Duodenal mucosa (tissue), 2 donors: ENCODE data around the gene NFE2.

ENCODE experiments used
- H3K27ac ChIP-seq: one replicate; pipeline ENCODE4 v1.7.0; 2013; ENCODE audit warnings: low read depth, low read length
- H3K27me3 ChIP-seq, 2 donors: one replicate each; pipeline ENCODE4 v1.7.0; 2013; ENCODE audit warnings: low read length in 2 of 2, control low read depth in 1 of 2; ENCODE audit not compliant: insufficient read depth in 2 of 2, control insufficient read depth in 1 of 2
- H3K36me3 ChIP-seq, 2 donors: one replicate each; pipeline ENCODE4 v1.7.0; 2013; ENCODE audit warnings: low read length in 2 of 2, control low read depth in 1 of 2; ENCODE audit not compliant: insufficient read depth in 2 of 2, control insufficient read depth in 1 of 2
- H3K4me1 ChIP-seq, 2 donors: one replicate each; pipeline ENCODE4 v1.7.0; 2013; ENCODE audit warnings: low read length in 2 of 2, control low read depth in 1 of 2; ENCODE audit not compliant: insufficient read depth in 2 of 2, control insufficient read depth in 1 of 2
- H3K4me3 ChIP-seq, 2 donors: one replicate each; pipeline ENCODE4 v1.7.0; 2013; ENCODE audit warnings: low read length in 2 of 2, low read depth in 1 of 2
- H3K9ac ChIP-seq, 2 donors: one replicate each; pipeline ENCODE4 v1.7.0; 2013; ENCODE audit warnings: low read length in 2 of 2, low read depth in 1 of 2
- H3K9me3 ChIP-seq, 2 donors: one replicate each; pipeline ENCODE4 v1.7.0; 2013; ENCODE audit warnings: low read length in 2 of 2, control low read depth in 1 of 2; ENCODE audit not compliant: control insufficient read depth in 1 of 2

The NFE2 gene

GRCh38 chr12:54306925-54307741, 6.3 kb upstream of the NFE2 start:
- Histone ChIP-seq H3K9me3 (no peaks in the 10 kb centered on the region), H3K27me3 (peaks cover 8 to 11% of the 10 kb centered on the region in 2 donors), H3K27ac (no peak overlapping the region), H3K9ac (no peak overlapping the region), H3K4me1 (peaks cover 15 to 19% of the 10 kb centered on the region in 2 donors), H3K4me3 (no peak overlapping the region), H3K36me3 (no peaks in the 10 kb centered on the region)

- Histone ChIP-seq H3K27ac (no peak overlapping the region), H3K27me3 (peaks cover 21 to 28% of the 10 kb centered on the region in 2 donors), H3K9me3 (no peaks in the 10 kb centered on the region), H3K9ac (no peak overlapping the region), H3K4me3 (peak overlapping the region in 1 of 2 donors; percentile 16), H3K4me1 (peaks cover 20 to 32% of the 10 kb centered on the region in 2 donors), H3K36me3 (no peaks in the 10 kb centered on the region)
These were observed 3.5 kb upstream of the NFE2 start for GRCh38 chr12:54304187-54304810.

- H3K9me3 ChIP-seq: no peaks in the 10 kb centered on the region
- peak overlapping the region in 1 of 2 donors; percentile 16 for H3K4me3 ChIP-seq
- H3K27ac ChIP-seq: no peak overlapping the region
- no peaks in the 10 kb centered on the region for H3K36me3 ChIP-seq
- H3K27me3 ChIP-seq: peaks cover 24 to 31% of the 10 kb centered on the region in 2 donors
- no peak overlapping the region for H3K9ac ChIP-seq
- H3K4me1 ChIP-seq: peaks cover 20 to 32% of the 10 kb centered on the region in 2 donors
These were observed 2.8 kb upstream of the NFE2 start for GRCh38 chr12:54303640-54304039.

GRCh38 chr12:54301428-54302048, 723 bp upstream of the NFE2 start:
- no peaks in the 10 kb centered on the region for H3K36me3 ChIP-seq
- no peaks in the 10 kb centered on the region for H3K9me3 ChIP-seq
- no peak overlapping the region for H3K27ac ChIP-seq
- H3K9ac ChIP-seq: no peak overlapping the region
- peaks cover 24 to 31% of the 10 kb centered on the region in 2 donors for H3K27me3 ChIP-seq
- H3K4me1 ChIP-seq: peaks cover 13 to 22% of the 10 kb centered on the region in 2 donors
- peak overlapping the region; percentile 36 to 43 for H3K4me3 ChIP-seq

- Histone ChIP-seq H3K27ac (no peak overlapping the region), H3K9me3 (no peaks in the 10 kb centered on the region), H3K9ac (peak overlapping the region in 1 of 2 donors; percentile 10), H3K36me3 (no peaks in the 10 kb centered on the region), H3K27me3 (peaks cover 24 to 31% of the 10 kb centered on the region in 2 donors), H3K4me1 (peaks cover 13 to 22% of the 10 kb centered on the region in 2 donors), H3K4me3 (peak overlapping the region in 1 of 2 donors; percentile 36)
These were observed 537 bp downstream of the NFE2 start for GRCh38 chr12:54300225-54300731.

- Histone ChIP-seq H3K9me3 (no peaks in the 10 kb centered on the region), H3K4me3 (no peak overlapping the region), H3K9ac (no peak overlapping the region), H3K36me3 (no peaks in the 10 kb centered on the region), H3K27ac (no peak overlapping the region), H3K27me3 (peaks cover 24 to 31% of the 10 kb centered on the region in 2 donors), H3K4me1 (peaks cover 13 to 22% of the 10 kb centered on the region in 2 donors)
These were observed 1.1 kb downstream of the NFE2 start for GRCh38 chr12:54299515-54300224.

GRCh38 chr12:54298904-54299303, 1.9 kb downstream of the NFE2 start:
- H3K4me1 ChIP-seq: peaks cover 6 to 14% of the 10 kb centered on the region in 2 donors
- no peak overlapping the region for H3K27ac ChIP-seq
- H3K9me3 ChIP-seq: no peaks in the 10 kb centered on the region
- peaks cover 17 to 30% of the 10 kb centered on the region in 2 donors for H3K27me3 ChIP-seq
- no peaks in the 10 kb centered on the region for H3K36me3 ChIP-seq
- no peak overlapping the region for H3K4me3 ChIP-seq
- no peak overlapping the region for H3K9ac ChIP-seq

- no peaks in the 10 kb centered on the region for H3K36me3 ChIP-seq
- H3K4me3 ChIP-seq: no peak overlapping the region
- H3K4me1 ChIP-seq: peaks cover 5 to 13% of the 10 kb centered on the region in 2 donors
- no peak overlapping the region for H3K27ac ChIP-seq
- peaks cover 16 to 20% of the 10 kb centered on the region in 2 donors for H3K27me3 ChIP-seq
- H3K9ac ChIP-seq: no peak overlapping the region
- H3K9me3 ChIP-seq: no peaks in the 10 kb centered on the region
These were observed 4.3 kb downstream of the NFE2 start for GRCh38 chr12:54296393-54297099.

GRCh38 chr12:54294953-54295566, 5.8 kb downstream of the NFE2 start:
- Histone ChIP-seq H3K27me3 (peaks cover 10% of the 10 kb centered on the region in 2 donors), H3K9me3 (no peaks in the 10 kb centered on the region), H3K36me3 (no peaks in the 10 kb centered on the region), H3K4me3 (no peak overlapping the region), H3K9ac (no peak overlapping the region), H3K4me1 (no peaks in the 10 kb centered on the region), H3K27ac (no peak overlapping the region)
